Measurements from ENCODE around the gene GTPBP3.

Gene GTPBP3

DNA sequence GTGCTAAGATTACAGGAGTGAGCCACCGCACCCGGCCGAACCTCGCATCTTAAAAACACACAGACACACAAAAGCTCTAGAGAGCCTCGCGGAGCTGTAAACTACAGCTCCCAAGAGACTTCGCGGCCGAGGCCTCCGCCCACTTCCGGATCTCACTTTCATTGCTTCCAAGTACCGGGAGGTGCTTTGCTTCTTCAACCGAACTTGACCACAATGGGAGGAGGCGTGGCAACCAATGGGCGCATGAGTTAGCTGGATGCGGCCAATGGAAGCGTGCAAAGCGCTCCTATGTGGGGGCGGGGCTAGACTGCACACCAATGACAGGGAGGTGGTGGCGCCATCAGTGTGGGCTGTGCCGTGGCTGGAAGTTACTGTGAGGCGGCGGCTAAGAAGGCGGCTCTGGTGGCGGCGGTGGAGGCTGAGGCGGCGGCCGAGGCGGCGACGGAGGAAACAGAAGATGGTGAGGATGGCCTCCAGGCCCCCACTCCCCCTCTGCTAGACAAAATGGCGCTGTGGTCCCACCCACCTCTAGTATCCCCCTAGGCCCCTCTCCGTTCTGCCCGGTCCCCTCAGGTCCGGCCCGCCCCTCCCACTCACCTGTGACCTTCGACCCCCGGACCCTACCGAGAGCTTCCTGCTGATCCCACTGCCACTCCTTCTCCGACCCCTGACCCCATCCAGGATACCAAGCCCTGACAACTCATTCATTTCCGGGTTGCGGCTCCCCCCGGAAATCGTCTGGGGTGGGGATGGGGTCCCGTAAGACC is 28.0 kb upstream of the GTPBP3 start, which contains the start of gene DDA1:
Gene DDA1 (plus strand): TSS at position 366 of the 767 bp plus-strand sequence. CDS start 92 bp downstream, at position 458.
- peak; percentile 100 for DNase-seq (ENCODE audit: low read depth, low spot score)

DNA sequence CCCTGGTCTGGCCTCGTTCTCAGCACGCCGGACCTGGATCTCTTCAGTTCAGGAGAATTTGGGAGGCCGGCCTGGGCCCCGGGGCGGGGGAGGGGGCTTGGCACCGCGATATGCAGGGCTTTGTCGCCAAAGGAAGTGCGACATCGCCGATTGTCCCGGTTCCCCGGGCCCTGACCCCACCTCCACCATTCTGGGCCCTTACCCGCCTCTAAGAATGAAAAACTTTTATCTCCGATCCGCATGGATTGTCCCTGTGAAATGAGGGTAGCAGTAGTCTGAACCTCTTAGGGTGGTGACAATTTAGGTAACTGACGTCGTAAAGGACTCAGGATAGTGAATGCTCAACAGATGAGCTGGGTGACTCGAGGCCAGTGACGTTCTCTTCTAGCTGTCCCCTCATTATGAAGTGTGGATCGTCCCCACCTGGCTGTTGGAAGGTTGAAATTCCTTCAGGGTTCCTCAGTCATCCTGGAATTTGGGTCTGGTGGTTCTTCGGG is 27.3 kb upstream of the GTPBP3 start:
- no peak for DNase-seq (ENCODE audit: low read depth, low spot score)

DNA sequence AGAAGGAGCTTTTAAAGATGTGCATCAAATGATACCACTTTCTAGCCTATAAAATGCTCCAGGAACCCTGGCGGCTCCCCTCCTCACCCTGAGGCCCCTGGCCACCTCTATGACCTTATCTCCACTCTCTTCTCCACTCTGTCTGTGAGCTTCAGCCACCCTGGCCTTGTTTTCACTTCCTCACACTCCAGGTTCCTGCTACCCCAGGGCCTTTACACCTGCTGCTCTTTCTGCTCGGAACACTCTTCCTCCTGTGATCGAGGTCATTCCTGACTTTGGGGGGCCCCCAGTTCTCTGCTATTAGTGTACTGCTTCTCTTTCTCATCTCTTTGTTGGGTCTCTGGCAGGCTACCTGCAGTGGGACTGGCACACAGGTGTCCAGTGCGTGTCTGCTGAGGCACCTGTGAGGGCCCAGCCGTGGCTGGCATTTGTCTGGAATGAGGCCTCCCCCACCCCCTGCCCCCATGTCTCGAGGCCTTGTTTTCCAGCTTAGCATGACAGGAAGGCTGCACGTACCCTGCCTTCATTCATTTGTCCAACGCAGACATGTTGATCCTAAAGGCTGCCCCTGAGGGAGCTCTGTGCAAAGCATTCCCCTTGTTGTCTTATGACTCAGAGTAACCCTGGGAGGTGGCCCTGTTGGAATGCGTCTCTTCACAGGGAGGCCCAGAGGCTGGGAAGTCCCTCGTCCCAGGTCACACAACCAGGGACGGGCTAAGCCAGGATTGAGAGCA is 25.7 kb upstream of the GTPBP3 start:
- DNase-seq (ENCODE audit: low read depth, low spot score) = peak; percentile 90

DNA sequence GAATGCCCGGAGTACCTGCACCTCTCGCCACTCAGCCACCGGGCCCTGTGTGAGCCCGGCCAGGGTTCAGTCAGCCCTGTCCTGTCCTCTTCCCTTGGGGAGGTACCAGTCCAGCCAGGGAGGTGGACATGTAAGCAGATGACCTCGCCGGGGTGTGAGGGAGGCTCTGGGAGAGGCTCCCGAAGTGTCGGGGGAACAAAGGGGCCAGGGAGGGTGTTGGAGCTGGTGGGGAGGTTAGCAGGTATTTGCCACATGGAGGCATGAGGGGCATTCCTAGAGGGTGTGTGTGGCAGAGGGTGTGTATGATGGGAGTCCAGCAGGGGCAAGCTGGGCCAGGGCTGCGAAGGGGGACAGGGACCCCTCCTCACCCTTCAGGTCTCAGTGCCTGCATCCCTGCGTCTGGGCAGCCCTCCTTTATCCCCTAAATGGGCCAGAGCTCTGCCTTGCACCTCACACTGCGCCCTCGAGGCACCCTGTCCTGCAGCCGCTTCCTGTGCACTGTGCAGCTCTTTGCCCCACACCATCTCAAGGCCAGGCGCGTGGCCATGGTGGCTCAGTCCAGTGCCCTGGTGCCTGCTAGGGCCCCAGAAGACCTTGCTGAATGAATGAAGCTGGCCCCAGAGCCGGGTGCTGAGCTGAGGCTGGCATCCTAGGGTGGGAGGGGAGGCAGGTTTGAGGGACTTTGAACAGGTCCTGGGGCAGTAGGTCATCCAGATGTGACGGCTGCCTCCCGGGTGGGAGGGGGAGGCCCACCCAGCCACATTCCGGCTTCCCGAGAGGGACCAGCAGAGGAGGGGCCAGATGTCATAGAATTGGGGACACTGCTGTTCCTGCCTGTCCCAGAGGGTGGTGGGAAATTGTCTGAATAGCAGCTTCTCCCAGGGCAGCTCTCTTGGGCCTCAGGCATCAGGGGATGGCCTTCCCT is 24.9 kb upstream of the GTPBP3 start:
- no peak for DNase-seq (ENCODE audit: low read depth, low spot score)

DNA sequence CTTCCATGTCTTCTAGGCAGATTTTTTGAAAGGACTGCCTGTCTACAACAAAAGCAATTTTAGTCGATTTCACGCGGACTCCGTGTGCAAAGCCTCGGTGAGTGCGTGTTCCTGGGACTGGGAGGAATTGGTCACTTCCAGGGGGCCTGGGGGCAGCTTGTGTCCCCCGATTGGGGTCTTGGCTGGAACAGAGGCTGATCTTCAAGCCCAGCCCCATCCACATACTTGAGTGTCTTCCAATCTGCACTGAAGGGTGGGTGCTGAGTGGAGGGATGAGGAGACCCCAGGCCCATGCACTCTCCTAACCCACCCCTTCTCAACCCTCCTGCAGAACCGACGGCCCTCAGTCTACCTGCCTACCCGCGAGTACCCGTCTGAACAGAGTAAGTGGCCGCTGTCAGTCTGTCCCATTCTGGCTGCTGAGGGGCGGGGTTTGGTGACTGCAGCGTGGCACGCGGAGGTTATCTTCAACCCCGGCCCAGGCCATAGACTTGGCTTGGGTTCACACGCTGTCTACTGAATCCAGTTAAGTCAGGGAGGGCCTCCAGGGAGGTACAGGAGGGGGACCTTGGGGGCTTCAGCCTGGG is 23.3 kb upstream of the GTPBP3 start:
- peak; percentile 0 for DNase-seq (ENCODE audit: low read depth, low spot score)

DNA sequence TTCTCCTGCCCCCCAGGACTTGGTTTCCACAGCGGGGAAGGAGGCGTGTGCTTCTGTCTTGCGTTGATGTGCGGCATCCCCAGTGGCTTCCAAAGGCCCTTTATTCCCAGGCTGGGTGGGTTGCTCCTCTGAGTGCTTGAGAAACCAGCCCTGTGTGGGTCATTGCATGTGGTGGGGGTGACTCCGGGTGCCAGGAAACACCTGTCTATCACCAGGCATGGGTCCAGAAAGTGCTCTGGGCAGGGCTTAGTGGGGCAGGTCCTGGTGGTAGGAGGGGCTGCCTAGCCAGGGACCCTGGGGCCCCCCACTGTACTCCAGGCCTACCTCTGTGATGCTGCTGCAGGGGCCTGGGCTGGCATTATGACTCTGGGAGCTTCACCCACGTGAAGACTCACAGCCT is 18.4 kb upstream of the GTPBP3 start:
- no peak for DNase-seq (ENCODE audit: low read depth, low spot score)

DNA sequence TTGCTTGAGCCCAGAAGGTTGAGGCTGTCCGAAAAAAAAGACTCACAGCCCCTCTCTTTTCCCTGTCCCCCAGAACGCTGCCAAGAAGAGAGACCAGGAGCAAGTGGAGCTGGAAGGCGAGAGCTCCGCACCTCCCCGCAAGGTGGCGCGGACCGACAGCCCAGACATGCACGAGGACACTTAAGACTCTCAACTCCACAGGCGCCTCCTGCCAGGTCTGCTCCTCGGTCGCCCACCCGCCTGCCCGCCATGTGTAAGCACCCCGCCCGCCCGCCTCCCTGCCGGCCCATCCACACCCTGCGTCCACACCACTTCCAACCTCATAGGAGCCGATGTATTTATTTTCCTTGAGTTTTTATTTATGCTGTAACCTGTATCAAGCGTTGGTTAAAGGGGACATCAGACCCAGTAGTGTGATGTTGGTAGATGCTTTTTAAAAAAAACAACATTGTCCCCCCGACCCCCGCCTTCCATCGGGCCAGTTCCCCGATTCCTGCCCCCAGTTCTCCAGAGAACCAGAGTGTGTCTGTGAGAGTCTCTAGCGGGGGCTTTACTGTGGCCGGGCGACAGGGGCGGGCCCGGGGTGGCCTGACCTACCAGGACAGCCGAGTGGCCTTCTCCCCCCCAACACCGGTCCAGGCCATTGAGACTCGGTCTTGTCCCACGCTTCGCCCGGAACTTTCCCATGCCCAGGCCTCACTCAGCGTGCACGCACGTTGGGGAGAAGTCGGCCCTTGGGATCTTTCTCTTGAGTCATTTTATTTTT is 17.7 kb upstream of the GTPBP3 start:
- no peak for DNase-seq (ENCODE audit: low read depth, low spot score)

DNA sequence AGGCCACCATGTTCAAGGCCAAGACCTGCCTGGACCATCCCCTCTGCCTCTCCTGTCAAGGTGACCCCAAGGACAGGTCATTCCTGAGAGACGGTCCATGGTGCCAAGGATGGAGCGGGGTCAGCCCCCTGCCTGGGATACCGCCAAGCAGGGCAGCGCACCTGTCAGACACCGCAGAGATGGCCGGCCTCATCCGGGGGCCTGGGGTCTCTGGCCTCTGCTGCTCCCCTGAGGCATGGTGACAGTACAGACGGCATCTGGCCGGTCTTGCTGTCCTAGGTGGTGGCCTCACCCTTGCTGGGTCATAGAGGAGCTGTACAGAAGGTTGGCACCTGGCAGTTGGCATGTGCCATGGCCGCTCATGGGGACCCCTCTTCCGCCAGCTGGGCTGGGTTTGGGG is 16.9 kb upstream of the GTPBP3 start:
- no peak for DNase-seq (ENCODE audit: low read depth, low spot score)

DNA sequence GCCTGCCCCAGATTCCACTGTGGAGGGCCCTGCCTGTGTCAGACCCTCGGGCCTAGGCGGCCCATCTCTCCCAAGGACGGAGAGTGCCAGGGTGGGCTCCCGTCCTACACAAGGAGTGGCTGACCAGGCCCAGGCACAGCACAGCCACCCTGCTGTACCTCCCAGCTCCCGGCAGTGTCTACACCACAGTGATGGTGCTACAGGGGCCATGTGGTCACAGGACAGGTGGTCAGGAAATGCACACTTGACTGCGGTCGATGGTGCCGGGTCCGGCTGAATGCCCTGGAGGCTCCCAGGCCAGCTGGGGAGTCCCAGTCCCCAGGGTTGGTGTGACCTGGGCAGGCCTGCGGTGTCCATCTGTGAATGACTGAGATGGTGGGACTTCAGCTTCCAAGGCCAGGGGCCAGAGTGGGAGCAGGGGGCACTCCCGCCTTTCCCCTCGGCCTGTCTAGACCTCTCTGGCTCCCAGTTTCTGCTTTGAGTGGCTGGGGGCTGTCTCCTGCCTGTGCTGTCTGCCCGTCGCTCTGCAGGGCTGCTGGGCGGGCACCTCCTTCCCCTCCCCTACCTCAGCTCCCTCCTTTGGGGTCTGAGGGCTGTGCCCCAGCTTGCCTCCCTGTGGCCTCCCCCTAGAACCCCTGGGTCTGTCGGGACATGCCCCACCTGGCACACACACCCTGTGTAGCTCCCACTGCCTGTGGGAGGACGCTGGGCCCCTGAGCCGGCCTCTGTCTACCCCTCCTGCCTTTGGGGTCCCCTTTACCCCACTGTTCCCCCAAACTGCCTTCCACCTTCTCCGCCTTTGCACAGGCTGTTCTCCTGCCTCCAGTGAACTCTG is 15.5 kb upstream of the GTPBP3 start:
- no peak for DNase-seq (ENCODE audit: low read depth, low spot score)

DNA sequence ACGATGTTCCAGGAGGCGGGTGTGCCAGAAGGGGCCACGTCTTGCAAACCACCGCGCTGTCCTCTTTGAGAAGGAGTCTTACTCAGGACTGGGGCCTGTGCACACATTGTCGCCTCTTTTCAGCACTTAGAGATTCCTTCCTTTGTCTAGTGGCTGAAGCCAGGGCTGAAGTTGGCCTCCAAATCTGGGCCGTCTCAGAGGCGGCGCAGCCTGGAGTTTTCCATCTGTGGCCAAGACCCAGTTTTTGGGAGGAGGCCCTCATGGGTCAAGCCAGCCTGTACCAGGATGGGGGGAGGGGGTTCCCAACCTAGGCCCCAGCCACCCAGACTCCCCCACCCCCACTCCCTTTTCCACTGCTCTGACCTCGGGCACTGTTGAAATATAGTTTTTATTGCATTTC is 14.5 kb upstream of the GTPBP3 start:
- no peak for DNase-seq (ENCODE audit: low read depth, low spot score)

DNA sequence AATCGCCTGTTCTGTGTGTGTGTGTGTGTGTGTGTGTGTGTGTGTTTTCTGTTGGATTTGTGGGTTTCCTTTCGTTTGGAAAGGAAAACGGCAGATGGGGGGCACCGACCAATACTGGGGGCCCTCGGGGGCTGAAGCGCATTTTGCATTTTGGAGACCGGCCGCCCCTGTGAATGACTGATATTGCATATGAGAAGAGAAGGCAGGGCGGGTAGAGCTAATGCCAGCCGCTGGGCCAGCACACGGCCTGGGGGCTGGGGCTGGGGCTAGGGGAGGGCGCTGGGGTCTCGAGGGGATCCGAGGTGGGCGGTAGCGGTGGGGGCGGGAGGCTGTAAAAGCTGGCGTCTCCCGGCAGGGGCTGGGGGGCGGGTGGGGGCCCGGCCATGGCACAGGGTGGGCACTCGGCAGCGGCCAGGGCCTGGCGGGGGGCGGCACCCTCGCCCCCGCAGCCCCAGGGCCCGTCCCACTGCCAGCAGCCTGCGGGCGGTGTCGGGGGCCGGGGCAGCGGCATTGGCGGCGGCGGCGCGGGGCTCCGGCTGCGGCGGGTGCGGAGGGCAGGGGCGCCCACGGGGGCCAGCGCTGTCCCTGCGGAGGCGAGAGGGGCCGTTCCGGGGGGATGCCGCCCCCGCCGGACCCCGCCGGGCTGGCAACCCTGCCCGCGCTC is 13.9 kb upstream of the GTPBP3 start:
- no peak for DNase-seq (ENCODE audit: low read depth, low spot score)

DNA sequence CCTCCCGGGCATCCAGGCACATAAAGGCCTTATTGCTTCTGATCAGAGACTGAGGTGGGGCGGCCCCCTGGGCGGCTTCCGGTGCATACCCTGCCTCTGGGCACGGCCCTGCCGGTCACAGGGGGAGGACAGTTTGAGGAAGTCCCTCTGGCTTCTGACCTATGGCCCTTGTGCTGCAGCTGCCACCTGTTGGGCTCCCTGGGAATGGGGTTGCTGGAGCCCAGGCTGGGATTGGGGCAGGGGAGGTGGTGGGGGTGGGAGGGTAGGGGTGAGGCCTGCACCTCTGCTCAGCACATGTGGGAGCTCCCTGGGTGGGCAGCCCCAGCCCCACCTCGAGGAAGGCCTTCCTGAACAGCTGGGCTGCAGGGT is 13.4 kb upstream of the GTPBP3 start:
- DNase-seq (ENCODE audit: low read depth, low spot score) = no peak

DNA sequence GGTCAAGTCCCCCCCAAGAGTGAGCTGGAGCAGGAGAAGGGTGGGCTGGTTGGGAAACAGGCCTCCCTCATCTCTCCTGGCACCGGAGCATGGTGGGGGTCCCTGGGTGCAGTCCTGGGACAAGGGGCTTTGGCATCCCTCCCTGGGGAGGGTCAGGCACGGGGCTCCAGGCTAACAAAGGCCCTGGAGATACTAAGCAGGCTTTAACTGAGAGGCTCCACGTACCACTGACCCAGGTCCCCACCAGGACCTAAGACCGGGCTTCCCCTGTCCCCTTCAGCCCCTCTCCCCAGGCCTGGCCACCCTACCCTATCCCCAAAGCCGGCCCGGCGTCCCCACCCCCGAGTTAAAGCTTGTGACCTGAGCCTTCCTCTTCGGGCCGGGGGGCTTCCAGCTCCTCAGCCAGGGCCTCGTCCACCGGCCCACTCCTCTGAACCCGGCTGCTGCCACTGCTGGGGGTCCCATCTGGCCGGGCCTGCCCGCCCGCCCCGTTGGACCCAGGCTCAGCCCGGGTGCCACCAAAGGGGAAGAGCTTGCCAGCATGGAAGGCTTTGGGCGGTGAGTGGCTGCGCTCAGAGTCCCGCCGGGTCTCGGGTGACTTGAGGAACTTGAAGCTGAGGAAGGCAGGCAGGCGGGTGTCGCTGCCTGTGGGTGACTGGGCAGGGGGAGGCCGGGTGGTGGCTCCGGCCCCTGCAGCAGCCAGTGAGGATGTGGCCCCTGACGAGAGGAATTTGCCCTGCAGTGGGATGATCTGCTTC is 12.8 kb upstream of the GTPBP3 start:
- DNase-seq (ENCODE audit: low read depth, low spot score) = no peak

DNA sequence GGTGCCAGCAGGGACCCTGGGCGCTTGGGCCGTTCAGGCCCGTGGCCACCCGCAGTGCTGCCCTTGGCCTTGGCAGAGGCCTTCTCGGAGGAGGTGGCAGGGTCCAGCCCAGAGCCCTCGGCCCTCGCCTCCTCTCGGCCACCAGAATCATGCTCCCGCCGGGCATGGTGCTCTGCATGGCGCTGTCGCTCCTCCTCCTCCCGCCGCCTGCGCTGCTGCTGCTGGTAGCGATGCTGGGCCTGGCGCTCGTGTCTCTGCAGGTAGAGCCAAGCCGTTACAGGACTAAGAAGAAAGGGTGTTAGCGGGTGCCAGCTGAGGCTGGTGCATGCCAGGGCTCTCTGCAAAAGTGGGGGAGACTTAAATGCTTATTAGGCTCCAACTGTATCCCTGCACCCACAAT is 12.2 kb upstream of the GTPBP3 start:
- no peak for DNase-seq (ENCODE audit: low read depth, low spot score)

DNA sequence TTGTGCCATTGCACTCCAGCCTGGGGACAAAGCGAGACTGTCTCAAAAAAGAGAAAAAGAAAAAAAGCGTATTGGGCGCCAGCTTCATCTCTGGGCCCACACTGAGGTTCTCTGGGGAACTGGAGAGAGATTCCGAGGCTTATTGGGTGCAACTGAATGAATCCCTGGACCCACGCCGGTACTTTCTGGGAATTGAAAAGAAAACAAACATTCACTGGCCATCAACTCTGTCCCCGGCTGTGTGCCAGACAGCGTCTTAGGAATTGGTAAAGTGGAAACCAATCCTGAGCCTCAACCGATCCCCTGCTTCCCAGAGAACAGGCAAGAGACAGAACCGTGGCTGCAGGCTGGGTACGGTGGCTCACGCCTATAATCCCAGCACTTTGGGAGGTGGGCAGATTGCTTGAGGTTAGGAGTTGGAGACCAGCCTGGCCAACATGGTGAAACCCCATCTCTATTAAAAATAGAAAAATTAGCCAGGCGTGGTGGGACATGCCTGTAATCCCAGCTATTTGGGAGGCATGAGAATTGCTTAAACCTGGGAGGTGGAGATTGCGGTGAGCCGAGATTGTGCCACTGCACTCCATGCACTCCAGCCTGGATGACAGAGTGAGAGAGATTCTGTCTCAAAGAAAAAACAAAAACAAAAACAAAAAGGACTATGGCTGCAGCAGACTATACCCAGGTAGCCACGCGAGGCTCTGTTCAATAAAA is 11.3 kb upstream of the GTPBP3 start:
- DNase-seq (ENCODE audit: low read depth, low spot score) = peak; percentile 85

DNA sequence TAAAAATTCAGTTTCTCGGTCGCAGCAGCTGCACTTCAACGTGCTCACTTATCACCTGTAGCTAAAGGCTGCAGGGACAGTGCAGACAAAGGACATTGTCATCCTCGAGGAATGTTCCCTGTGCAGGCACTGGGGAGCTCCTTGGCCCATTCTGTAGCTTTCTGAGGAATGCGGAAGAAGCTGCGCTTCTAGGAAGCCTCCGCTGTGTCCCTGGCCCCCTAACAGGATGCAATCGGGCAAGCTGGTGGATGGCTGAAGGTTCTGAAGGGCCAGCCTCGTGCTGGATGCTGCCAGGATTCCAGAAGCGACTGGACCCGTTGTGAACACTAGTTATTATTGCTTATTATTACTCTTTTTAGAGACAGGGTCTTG is 10.8 kb upstream of the GTPBP3 start:
- no peak for DNase-seq (ENCODE audit: low read depth, low spot score)

DNA sequence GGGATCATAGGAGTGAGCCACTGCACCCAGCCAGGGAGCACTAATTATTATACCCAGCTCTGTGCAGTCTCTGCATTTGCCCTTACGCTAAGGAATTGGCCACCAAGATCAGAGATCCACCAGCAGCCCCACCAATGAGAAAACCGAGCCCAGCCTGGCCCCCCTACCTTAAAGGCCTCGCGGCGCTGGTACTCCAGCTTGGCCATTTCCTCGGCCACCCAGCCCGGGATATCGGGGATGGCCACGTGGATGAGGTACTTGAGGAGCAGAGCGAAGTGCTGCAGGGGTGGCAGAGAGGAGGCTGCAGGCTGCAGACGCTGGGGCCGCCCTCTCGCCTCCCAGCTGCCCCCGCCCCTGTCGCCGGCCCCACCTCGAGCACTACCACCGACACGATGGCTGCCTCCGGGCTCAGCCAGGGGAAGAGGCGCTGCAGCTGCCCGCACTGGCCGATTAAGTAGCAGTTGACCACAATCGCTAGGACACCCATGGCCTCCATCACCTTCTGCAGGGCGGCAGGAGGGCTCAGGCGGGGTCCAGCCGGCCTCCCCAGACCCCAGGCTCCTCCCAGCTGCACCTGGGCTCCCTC is 10.2 kb upstream of the GTPBP3 start:
- DNase-seq (ENCODE audit: low read depth, low spot score) = no peak
